Endothelial cell (in vitro differentiated cells): Measurements from ENCODE around the gene PRR36. TPM values are rescaled to one million over a fixed set of nuclear protein-coding genes. Genes with fewer than 3 reads are reported as not detected.

ENCODE experiments used
- DNase-seq: peaks from one replicate; pipeline ENCODE4 v3.0.0; 2021; ENCODE audit warnings: low spot score
- H3K27ac Mint-ChIP-seq: one replicate; pipeline ENCODE4 v1.8.0; 2021; ENCODE audit warnings: mixed read lengths, inconsistent platforms; ENCODE audit not compliant: unreplicated experiment
- H3K27me3 Mint-ChIP-seq: one replicate; pipeline ENCODE4 v1.8.0; 2021; ENCODE audit warnings: mild to moderate bottlenecking, moderate library complexity, mixed read lengths, inconsistent platforms; ENCODE audit not compliant: unreplicated experiment
- H3K36me3 Mint-ChIP-seq: one replicate; pipeline ENCODE4 v1.8.0; 2021; ENCODE audit warnings: mild to moderate bottlenecking, low read depth, mixed read lengths, inconsistent platforms; ENCODE audit not compliant: unreplicated experiment
- H3K4me1 Mint-ChIP-seq: one replicate; pipeline ENCODE4 v1.8.0; 2021; ENCODE audit warnings: mild to moderate bottlenecking, mixed read lengths, inconsistent platforms; ENCODE audit not compliant: unreplicated experiment
- H3K4me3 Mint-ChIP-seq: one replicate; pipeline ENCODE4 v1.8.0; 2021; ENCODE audit warnings: mild to moderate bottlenecking, mixed read lengths, inconsistent platforms; ENCODE audit not compliant: unreplicated experiment
- H3K9me3 Mint-ChIP-seq: one replicate; pipeline ENCODE4 v1.8.0; 2021; ENCODE audit warnings: mixed read lengths, inconsistent platforms; ENCODE audit not compliant: unreplicated experiment
- CTCF ChIP-seq: fragments of 200-600 bp; sonication (generic); IDR thresholded peaks from one replicate; pipeline ENCODE4 v1.5.0; 2021; ENCODE audit warnings: antibody characterized with exemption; ENCODE audit not compliant: unreplicated experiment
- total RNA-seq: library from RNA; stranded (reverse); fragmentation: NEBNext Ultra II Directional; extraction: Animal tissue kit (Norgen Biotek cat#: 25700); gene quantifications from one replicate; pipeline ENCODE4 v1.2.1, GENCODE V29; 2021; ENCODE audit not compliant: unreplicated experiment

PRR36 gene
- total RNA-seq, 1 donor from 2014 or later, result 0.23 TPM

- no peak for DNase-seq
- H3K27me3 Mint-ChIP-seq, result peaks cover 14% of the 10 kb centered on the region
- H3K4me3 Mint-ChIP-seq, result no peak overlapping the region
Measured at GRCh38 chr19:7856679-7857663, 17.2 kb downstream of the PRR36 start.

DNA sequence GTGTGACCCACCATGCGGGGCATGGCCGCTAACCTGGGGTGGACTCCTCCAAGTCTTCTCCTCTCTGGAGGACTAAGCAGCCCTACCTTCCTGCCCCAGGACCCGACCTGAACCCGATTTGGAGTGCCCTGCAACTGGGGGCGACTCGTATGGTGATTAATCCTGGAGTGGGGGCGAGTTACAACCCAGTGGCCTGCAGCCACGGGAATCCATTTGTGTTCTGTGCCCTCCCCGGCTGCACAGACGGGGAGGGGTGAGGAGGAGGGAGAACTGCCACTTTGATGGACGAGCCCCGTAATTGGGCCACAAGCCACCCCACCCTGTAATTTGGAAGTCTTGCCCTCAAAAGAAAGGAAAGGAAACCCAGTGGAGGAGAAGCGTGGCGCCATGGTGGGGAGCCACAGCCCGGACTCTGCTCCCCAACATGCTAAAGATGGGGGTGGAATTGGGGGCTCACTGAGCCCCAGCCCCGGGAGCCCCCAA, 18.0 kb downstream of the PRR36 start:
- Mint-ChIP-seq H3K4me1 (peaks cover 9% of the 10 kb centered on the region), H3K27me3 (peaks cover 11% of the 10 kb centered on the region), H3K27ac (no peak overlapping the region), H3K4me3 (no peak overlapping the region), H3K36me3 (no peaks in the 10 kb centered on the region), H3K9me3 (no peaks in the 10 kb centered on the region)
- TF ChIP-seq CTCF, result no peak
- DNase-seq, result no peak

More at GRCh38 chr19:7856679-7857663, 17.2 kb downstream of the PRR36 start:
- H3K36me3 Mint-ChIP-seq, result no peaks in the 10 kb centered on the region
- H3K9me3 Mint-ChIP-seq, result no peaks in the 10 kb centered on the region
- no peak overlapping the region for H3K27ac Mint-ChIP-seq
- TF ChIP-seq CTCF, result no peak
- peaks cover 11% of the 10 kb centered on the region for H3K4me1 Mint-ChIP-seq

GRCh38 chr19:7855426-7856108, 18.6 kb downstream of the PRR36 start:
- no peak overlapping the region for H3K4me3 Mint-ChIP-seq
- H3K36me3 Mint-ChIP-seq, result no peaks in the 10 kb centered on the region
- H3K27ac Mint-ChIP-seq, result no peak overlapping the region
- H3K27me3 Mint-ChIP-seq, result peaks cover 8% of the 10 kb centered on the region
- no peaks in the 10 kb centered on the region for H3K9me3 Mint-ChIP-seq
- DNase-seq, result no peak
- peaks cover 3% of the 10 kb centered on the region for H3K4me1 Mint-ChIP-seq
- TF ChIP-seq CTCF, result no peak

- Mint-ChIP-seq H3K36me3 (no peaks in the 10 kb centered on the region), H3K4me3 (no peak overlapping the region), H3K27me3 (peaks cover 11% of the 10 kb centered on the region), H3K4me1 (peaks cover 2% of the 10 kb centered on the region), H3K9me3 (no peaks in the 10 kb centered on the region), H3K27ac (no peak overlapping the region)
- no peak for DNase-seq
- no peak for TF ChIP-seq CTCF
Measured at GRCh38 chr19:7853770-7854128, 20.4 kb downstream of the PRR36 start.
